ENCODE data around the gene EEF2K. TPM values are rescaled to one million over a fixed set of nuclear protein-coding genes. Genes with fewer than 3 reads are reported as not detected.

Gene EEF2K
- polyA plus RNA-seq, 4 donors = 2.4 to 23.5 (median 5.8) TPM

- peaks cover 11 to 78% (median 18%) of the 10 kb centered on the region in 3 donors for H3K36me3 ChIP-seq (ENCODE audit: control insufficient read depth in 3 of 3, insufficient read depth in 2 of 3, low read depth in 1 of 3, low read length in 3 of 3)
- H3K4me3 ChIP-seq (ENCODE audit: low read depth in 1 of 3, low read length in 3 of 3) = no peak overlapping the region
- H3K9me3 ChIP-seq (ENCODE audit: control insufficient read depth in 2 of 2, insufficient read depth in 1 of 2, low read depth in 1 of 2, low read length in 1 of 2) = peaks cover 0 to 36% of the 10 kb centered on the region in 2 donors
- 97 to 99% (median 97%) methylated on average over 13 of the region's 13 CpGs for WGBS, 3 donors
- no peaks in the 10 kb centered on the region for H3K27me3 ChIP-seq (ENCODE audit: control insufficient read depth in 3 of 3, insufficient read depth in 3 of 3, low read length in 3 of 3)
- H3K27ac ChIP-seq (ENCODE audit: low read depth in 1 of 3, low read length in 2 of 3) = no peak overlapping the region
- H3K4me1 ChIP-seq (ENCODE audit: control insufficient read depth in 3 of 3, insufficient read depth in 2 of 3, low read depth in 1 of 3, low read length in 2 of 3) = no peaks in the 10 kb centered on the region
- DNase-seq = no peak
- FAIRE-seq = no peak
Measured at GRCh38 chr16:22257440-22257839, 51.4 kb downstream of the EEF2K start.

- 98 to 100% (median 100%) methylated on average over 3 of the region's 3 CpGs for WGBS, 3 donors
- Histone ChIP-seq H3K9me3 (ENCODE audit: control insufficient read depth in 2 of 2, insufficient read depth in 1 of 2, low read depth in 1 of 2, low read length in 1 of 2) (peaks cover 0 to 30% of the 10 kb centered on the region in 2 donors), H3K4me3 (ENCODE audit: low read depth in 1 of 3, low read length in 3 of 3) (no peak overlapping the region), H3K27ac (ENCODE audit: low read depth in 1 of 3, low read length in 2 of 3) (no peak overlapping the region), H3K36me3 (ENCODE audit: control insufficient read depth in 3 of 3, insufficient read depth in 2 of 3, low read depth in 1 of 3, low read length in 3 of 3) (peaks cover 8 to 82% (median 18%) of the 10 kb centered on the region in 3 donors), H3K27me3 (ENCODE audit: control insufficient read depth in 3 of 3, insufficient read depth in 3 of 3, low read length in 3 of 3) (no peaks in the 10 kb centered on the region), H3K4me1 (ENCODE audit: control insufficient read depth in 3 of 3, insufficient read depth in 2 of 3, low read depth in 1 of 3, low read length in 2 of 3) (no peaks in the 10 kb centered on the region)
- DNase-seq (no peak), FAIRE-seq (no peak)
Measured at GRCh38 chr16:22260490-22260889, 54.4 kb downstream of the EEF2K start.

GRCh38 chr16:22262460-22262859, 56.4 kb downstream of the EEF2K start:
- 70 to 91% (median 80%) methylated on average over 4 of the region's 4 CpGs for WGBS, 3 donors
- Histone ChIP-seq H3K27ac (ENCODE audit: low read depth in 1 of 3, low read length in 2 of 3) (no peak overlapping the region), H3K9me3 (ENCODE audit: control insufficient read depth in 2 of 2, insufficient read depth in 1 of 2, low read depth in 1 of 2, low read length in 1 of 2) (peaks cover 0 to 24% of the 10 kb centered on the region in 2 donors), H3K27me3 (ENCODE audit: control insufficient read depth in 3 of 3, insufficient read depth in 3 of 3, low read length in 3 of 3) (no peaks in the 10 kb centered on the region), H3K36me3 (ENCODE audit: control insufficient read depth in 3 of 3, insufficient read depth in 2 of 3, low read depth in 1 of 3, low read length in 3 of 3) (peaks cover 7 to 81% (median 14%) of the 10 kb centered on the region in 3 donors), H3K4me1 (ENCODE audit: control insufficient read depth in 3 of 3, insufficient read depth in 2 of 3, low read depth in 1 of 3, low read length in 2 of 3) (no peaks in the 10 kb centered on the region), H3K4me3 (ENCODE audit: low read depth in 1 of 3, low read length in 3 of 3) (no peak overlapping the region)
- DNase-seq = no peak
- no peak for FAIRE-seq

- WGBS, 3 donors = 90 to 95% (median 91%) methylated on average over 7 of the region's 7 CpGs
- no peaks in the 10 kb centered on the region for H3K4me1 ChIP-seq (ENCODE audit: control insufficient read depth in 3 of 3, insufficient read depth in 2 of 3, low read depth in 1 of 3, low read length in 2 of 3)
- peaks cover 2 to 81% (median 21%) of the 10 kb centered on the region in 3 donors for H3K36me3 ChIP-seq (ENCODE audit: control insufficient read depth in 3 of 3, insufficient read depth in 2 of 3, low read depth in 1 of 3, low read length in 3 of 3)
- H3K27me3 ChIP-seq (ENCODE audit: control insufficient read depth in 3 of 3, insufficient read depth in 3 of 3, low read length in 3 of 3) = no peaks in the 10 kb centered on the region
- no peak for FAIRE-seq
- no peak for DNase-seq
- H3K27ac ChIP-seq (ENCODE audit: low read depth in 1 of 3, low read length in 2 of 3) = no peak overlapping the region
- peaks cover 0 to 9% of the 10 kb centered on the region in 2 donors for H3K9me3 ChIP-seq (ENCODE audit: control insufficient read depth in 2 of 2, insufficient read depth in 1 of 2, low read depth in 1 of 2, low read length in 1 of 2)
- no peak overlapping the region for H3K4me3 ChIP-seq (ENCODE audit: low read depth in 1 of 3, low read length in 3 of 3)
Measured at GRCh38 chr16:22264786-22265185, 58.7 kb downstream of the EEF2K start.

GRCh38 chr16:22265351-22265750, 59.3 kb downstream of the EEF2K start:
- no peak overlapping the region for H3K27ac ChIP-seq (ENCODE audit: low read depth in 1 of 3, low read length in 2 of 3)
- H3K27me3 ChIP-seq (ENCODE audit: control insufficient read depth in 3 of 3, insufficient read depth in 3 of 3, low read length in 3 of 3) = no peaks in the 10 kb centered on the region
- H3K9me3 ChIP-seq (ENCODE audit: control insufficient read depth in 2 of 2, insufficient read depth in 1 of 2, low read depth in 1 of 2, low read length in 1 of 2) = peaks cover 0 to 3% of the 10 kb centered on the region in 2 donors
- no peak overlapping the region for H3K4me3 ChIP-seq (ENCODE audit: low read depth in 1 of 3, low read length in 3 of 3)
- DNase-seq (no peak), FAIRE-seq (no peak)
- 89 to 96% (median 92%) methylated on average over 5 of the region's 5 CpGs for WGBS, 3 donors
- H3K4me1 ChIP-seq (ENCODE audit: control insufficient read depth in 3 of 3, insufficient read depth in 2 of 3, low read depth in 1 of 3, low read length in 2 of 3) = no peaks in the 10 kb centered on the region
- peaks cover 2 to 78% (median 17%) of the 10 kb centered on the region in 3 donors for H3K36me3 ChIP-seq (ENCODE audit: control insufficient read depth in 3 of 3, insufficient read depth in 2 of 3, low read depth in 1 of 3, low read length in 3 of 3)

- Histone ChIP-seq H3K9me3 (ENCODE audit: control insufficient read depth in 2 of 2, insufficient read depth in 1 of 2, low read depth in 1 of 2, low read length in 1 of 2) (no peaks in the 10 kb centered on the region), H3K4me3 (ENCODE audit: low read depth in 1 of 3, low read length in 3 of 3) (no peak overlapping the region), H3K4me1 (ENCODE audit: control insufficient read depth in 3 of 3, insufficient read depth in 2 of 3, low read depth in 1 of 3, low read length in 2 of 3) (no peaks in the 10 kb centered on the region), H3K27me3 (ENCODE audit: control insufficient read depth in 3 of 3, insufficient read depth in 3 of 3, low read length in 3 of 3) (no peaks in the 10 kb centered on the region), H3K36me3 (ENCODE audit: control insufficient read depth in 3 of 3, insufficient read depth in 2 of 3, low read depth in 1 of 3, low read length in 3 of 3) (peaks cover 2 to 75% (median 17%) of the 10 kb centered on the region in 3 donors), H3K27ac (ENCODE audit: low read depth in 1 of 3, low read length in 2 of 3) (no peak overlapping the region)
- 92 to 98% (median 97%) methylated on average over 19 of the region's 19 CpGs for WGBS, 3 donors
- DNase-seq (no peak), FAIRE-seq (no peak)
Measured at GRCh38 chr16:22266546-22266945, 60.5 kb downstream of the EEF2K start.

- Histone ChIP-seq H3K27me3 (ENCODE audit: control insufficient read depth in 3 of 3, insufficient read depth in 3 of 3, low read length in 3 of 3) (no peaks in the 10 kb centered on the region), H3K36me3 (ENCODE audit: control insufficient read depth in 3 of 3, insufficient read depth in 2 of 3, low read depth in 1 of 3, low read length in 3 of 3) (peaks cover 2 to 71% (median 19%) of the 10 kb centered on the region in 3 donors), H3K27ac (ENCODE audit: low read depth in 1 of 3, low read length in 2 of 3) (no peak overlapping the region), H3K4me3 (ENCODE audit: low read depth in 1 of 3, low read length in 3 of 3) (no peak overlapping the region), H3K9me3 (ENCODE audit: control insufficient read depth in 2 of 2, insufficient read depth in 1 of 2, low read depth in 1 of 2, low read length in 1 of 2) (no peaks in the 10 kb centered on the region), H3K4me1 (ENCODE audit: control insufficient read depth in 3 of 3, insufficient read depth in 2 of 3, low read depth in 1 of 3, low read length in 2 of 3) (no peaks in the 10 kb centered on the region)
- FAIRE-seq = no peak
- whole genome bisulfite sequencing, 3 donors = 83 to 89% (median 84%) methylated on average over 8 of the region's 8 CpGs
- no peak for DNase-seq
Measured at GRCh38 chr16:22267764-22268163, 61.7 kb downstream of the EEF2K start.

GRCh38 chr16:22270525-22270924, 64.4 kb downstream of the EEF2K start:
- Histone ChIP-seq H3K27me3 (ENCODE audit: control insufficient read depth in 3 of 3, insufficient read depth in 3 of 3, low read length in 3 of 3) (no peaks in the 10 kb centered on the region), H3K9me3 (ENCODE audit: control insufficient read depth in 2 of 2, insufficient read depth in 1 of 2, low read depth in 1 of 2, low read length in 1 of 2) (no peaks in the 10 kb centered on the region), H3K4me3 (ENCODE audit: low read depth in 1 of 3, low read length in 3 of 3) (no peak overlapping the region), H3K36me3 (ENCODE audit: control insufficient read depth in 3 of 3, insufficient read depth in 2 of 3, low read depth in 1 of 3, low read length in 3 of 3) (peaks cover 6 to 69% (median 22%) of the 10 kb centered on the region in 3 donors), H3K27ac (ENCODE audit: low read depth in 1 of 3, low read length in 2 of 3) (no peak overlapping the region), H3K4me1 (ENCODE audit: control insufficient read depth in 3 of 3, insufficient read depth in 2 of 3, low read depth in 1 of 3, low read length in 2 of 3) (no peaks in the 10 kb centered on the region)
- WGBS, 3 donors = 90 to 100% (median 95%) methylated on average over 3 of the region's 3 CpGs
- DNase-seq = no peak
- FAIRE-seq = no peak

Measured in small intestine (tissue), 7 donors.